NT2/D1 (cell line): ENCODE data around the gene TENM4.

Experiments used
- YY1 ChIP-seq: IDR thresholded peaks from 2 replicates; pipeline ENCODE4 v1.6.1; 2011; ENCODE audit not compliant: insufficient read length, insufficient read depth
- ZNF274 ChIP-seq: IDR thresholded peaks from 2 replicates; pipeline ENCODE4 v1.6.1; 2011; ENCODE audit warnings: mild to moderate bottlenecking, low read depth, low read length

DNA sequence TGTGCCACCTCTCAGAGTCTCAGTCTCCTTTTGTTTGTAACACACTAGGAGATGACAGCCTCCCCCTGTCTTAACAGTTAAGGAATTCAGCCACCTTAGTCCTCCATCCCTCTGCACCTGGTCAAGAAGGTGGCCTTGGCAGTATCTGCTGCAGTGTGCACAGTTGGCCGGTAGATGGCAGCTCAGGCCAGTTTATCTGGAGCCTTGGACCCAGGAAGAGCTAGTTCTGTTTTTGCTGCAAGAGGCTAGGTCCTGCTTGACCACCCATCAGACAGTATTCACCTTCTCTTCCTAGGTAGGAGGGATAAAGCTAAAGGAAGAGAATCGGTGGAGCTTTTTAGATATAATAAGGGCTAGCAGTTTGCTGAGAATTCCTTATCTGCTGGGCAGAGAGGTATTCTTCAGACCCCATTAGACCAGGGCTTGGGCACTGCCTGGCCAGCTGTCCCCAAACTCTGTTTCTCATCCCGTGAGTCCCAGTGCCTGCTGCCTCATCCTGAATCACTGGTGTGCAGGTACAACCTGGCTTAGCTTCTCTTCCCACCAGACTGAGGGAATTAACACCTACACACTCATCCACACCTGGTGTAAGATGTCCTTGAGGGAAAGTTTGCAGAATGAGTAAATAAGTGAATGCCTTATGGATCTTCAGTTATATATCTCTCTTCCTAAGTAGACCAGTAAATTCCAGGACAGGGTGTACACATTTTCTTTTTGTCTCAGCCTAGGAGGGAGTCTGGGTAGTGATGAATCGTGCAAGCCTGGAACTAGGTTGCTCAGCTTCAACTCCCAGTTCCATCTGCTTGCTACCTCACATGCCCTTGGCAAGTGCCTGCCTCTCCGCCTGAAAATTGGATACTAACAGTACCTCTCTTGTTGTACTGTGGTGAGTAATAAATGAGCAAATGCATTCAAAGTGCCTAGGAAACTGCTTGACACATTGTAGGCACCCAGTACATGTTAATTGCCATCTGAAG is 795.3 kb downstream of the TENM4 start:
- TF ChIP-seq ZNF274 (no peak), YY1 (no peak)
